ENCODE results near the gene MUC22. TPM values are rescaled to one million over a fixed set of nuclear protein-coding genes. Genes with fewer than 3 reads are reported as not detected.
A peak's percentile ranks its signal among the peaks of the same experiment; 100 is the strongest.
"Not testable (repeated sequence)": the region's sequence is repeated elsewhere in the genome, so short reads cannot be mapped to it uniquely, and the experiment has no call there.

MUC22 gene
- total and polyA plus RNA-seq, 2 donors = 0.02 to 0.05 TPM

DNA sequence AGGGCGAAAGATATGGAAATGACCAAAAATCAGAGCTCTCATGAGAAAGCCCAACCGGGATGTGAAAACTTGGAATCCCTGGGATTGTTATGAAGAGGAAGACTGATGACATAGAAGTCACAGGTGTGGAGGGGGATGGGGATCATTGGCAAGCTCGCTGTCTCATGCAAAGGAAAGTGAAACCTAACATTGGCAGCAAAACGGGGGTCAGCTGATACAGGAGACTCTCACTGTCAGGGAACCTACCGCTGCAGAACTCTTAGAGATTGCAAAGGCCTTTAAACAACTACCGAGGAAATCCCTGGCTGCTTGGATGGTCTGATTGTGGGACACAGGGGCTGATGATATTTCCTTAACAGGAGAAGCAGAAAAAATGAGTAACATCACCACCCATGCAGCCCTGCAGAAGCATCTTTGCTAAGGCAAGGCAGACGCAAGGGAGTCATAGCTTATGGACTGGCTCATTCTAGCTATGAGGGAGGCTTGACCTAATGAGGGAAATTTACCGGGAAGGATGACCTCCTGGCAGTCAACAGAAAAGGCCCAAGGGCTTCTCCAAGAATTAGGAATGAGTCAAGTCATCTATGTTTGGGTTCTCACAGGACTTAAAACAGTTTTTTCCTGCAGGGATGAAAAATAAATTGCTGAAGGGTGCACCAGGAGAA is 19.7 kb upstream of the MUC22 start:
- Histone ChIP-seq H3K9me3 (ENCODE audit: control insufficient read depth in 2 of 2, insufficient read depth in 1 of 2, low read length in 1 of 2) (no peaks in the 10 kb centered on the region), H3K27me3 (ENCODE audit: control insufficient read depth in 2 of 2, insufficient read depth in 1 of 2, low read length in 1 of 2) (no peaks in the 10 kb centered on the region), H3K4me3 (ENCODE audit: low read length in 2 of 2) (no peak overlapping the region), H3K36me3 (ENCODE audit: control insufficient read depth in 2 of 2, insufficient read depth in 2 of 2, low read length in 1 of 2) (no peaks in the 10 kb centered on the region), H3K4me1 (ENCODE audit: control insufficient read depth in 2 of 2, insufficient read depth in 2 of 2, low read length in 2 of 2) (peaks cover 2 to 14% of the 10 kb centered on the region in 2 donors), H3K27ac (ENCODE audit: low read depth in 1 of 2, low read length in 1 of 2) (no peak overlapping the region)
- WGBS = 50% methylated on average over 8 of the region's 8 CpGs
- peak in 8 of 9 donors; percentile 12 to 67 (median 32) for DNase-seq (ENCODE audit: low read depth in 6 of 9, low spot score in 9 of 9)

GRCh38 chr6:30991891-30992290 is 18.4 kb upstream of the MUC22 start:
- no peaks in the 10 kb centered on the region for H3K36me3 ChIP-seq (ENCODE audit: control insufficient read depth in 2 of 2, insufficient read depth in 2 of 2, low read length in 1 of 2)
- no peak overlapping the region for H3K27ac ChIP-seq (ENCODE audit: low read depth in 1 of 2, low read length in 1 of 2)
- no peak for DNase-seq (ENCODE audit: low read depth in 6 of 9, low spot score in 9 of 9)
- H3K27me3 ChIP-seq (ENCODE audit: control insufficient read depth in 2 of 2, insufficient read depth in 1 of 2, low read length in 1 of 2) = no peaks in the 10 kb centered on the region
- H3K4me3 ChIP-seq (ENCODE audit: low read length in 2 of 2) = no peak overlapping the region
- H3K9me3 ChIP-seq (ENCODE audit: control insufficient read depth in 2 of 2, insufficient read depth in 1 of 2, low read length in 1 of 2) = no peaks in the 10 kb centered on the region
- peaks cover 3 to 14% of the 10 kb centered on the region in 2 donors for H3K4me1 ChIP-seq (ENCODE audit: control insufficient read depth in 2 of 2, insufficient read depth in 2 of 2, low read length in 2 of 2)
- WGBS = 96% methylated on average over 2 of the region's 2 CpGs

DNA sequence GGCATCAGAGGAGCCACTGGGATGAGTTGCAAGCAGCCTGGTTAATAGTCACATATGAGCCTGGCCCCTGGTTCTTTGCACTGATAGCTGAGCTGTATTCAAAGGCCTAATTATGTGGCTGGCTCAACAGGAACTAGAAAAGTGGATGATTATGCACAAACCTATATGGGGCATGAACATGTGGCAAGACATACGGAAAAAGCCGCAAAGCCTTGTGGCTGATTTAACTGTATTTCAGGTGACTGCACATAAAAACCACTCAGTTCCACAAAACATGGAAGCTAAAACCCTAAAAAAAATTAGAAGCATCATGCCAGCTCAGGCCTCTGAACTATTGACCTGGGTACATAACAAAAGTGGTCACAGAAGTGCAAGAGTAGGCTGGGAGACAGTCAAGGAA is 13.0 kb upstream of the MUC22 start:
- Histone ChIP-seq H3K36me3 (ENCODE audit: control insufficient read depth in 2 of 2, insufficient read depth in 2 of 2, low read length in 1 of 2) (no peaks in the 10 kb centered on the region), H3K9me3 (ENCODE audit: control insufficient read depth in 2 of 2, insufficient read depth in 1 of 2, low read length in 1 of 2) (no peaks in the 10 kb centered on the region), H3K27me3 (ENCODE audit: control insufficient read depth in 2 of 2, insufficient read depth in 1 of 2, low read length in 1 of 2) (no peaks in the 10 kb centered on the region), H3K4me1 (ENCODE audit: control insufficient read depth in 2 of 2, insufficient read depth in 2 of 2, low read length in 2 of 2) (peaks cover 0 to 2% of the 10 kb centered on the region in 2 donors), H3K27ac (ENCODE audit: low read depth in 1 of 2, low read length in 1 of 2) (no peak overlapping the region), H3K4me3 (ENCODE audit: low read length in 2 of 2) (no peak overlapping the region)
- no peak for DNase-seq (ENCODE audit: low read depth in 6 of 9, low spot score in 9 of 9)
- 85% methylated on average over 2 of the region's 2 CpGs for WGBS

GRCh38 chr6:30998785-30999184 is 11.5 kb upstream of the MUC22 start:
- Histone ChIP-seq H3K36me3 (ENCODE audit: control insufficient read depth in 2 of 2, insufficient read depth in 2 of 2, low read length in 1 of 2) (no peaks in the 10 kb centered on the region), H3K4me3 (ENCODE audit: low read length in 2 of 2) (no peak overlapping the region), H3K27me3 (ENCODE audit: control insufficient read depth in 2 of 2, insufficient read depth in 1 of 2, low read length in 1 of 2) (no peaks in the 10 kb centered on the region), H3K9me3 (ENCODE audit: control insufficient read depth in 2 of 2, insufficient read depth in 1 of 2, low read length in 1 of 2) (no peaks in the 10 kb centered on the region), H3K27ac (ENCODE audit: low read depth in 1 of 2, low read length in 1 of 2) (no peak overlapping the region), H3K4me1 (ENCODE audit: control insufficient read depth in 2 of 2, insufficient read depth in 2 of 2, low read length in 2 of 2) (peaks cover 0 to 2% of the 10 kb centered on the region in 2 donors)
- no peak for DNase-seq (ENCODE audit: low read depth in 6 of 9, low spot score in 9 of 9)
- 77% methylated on average over 5 of the region's 5 CpGs for WGBS

DNA sequence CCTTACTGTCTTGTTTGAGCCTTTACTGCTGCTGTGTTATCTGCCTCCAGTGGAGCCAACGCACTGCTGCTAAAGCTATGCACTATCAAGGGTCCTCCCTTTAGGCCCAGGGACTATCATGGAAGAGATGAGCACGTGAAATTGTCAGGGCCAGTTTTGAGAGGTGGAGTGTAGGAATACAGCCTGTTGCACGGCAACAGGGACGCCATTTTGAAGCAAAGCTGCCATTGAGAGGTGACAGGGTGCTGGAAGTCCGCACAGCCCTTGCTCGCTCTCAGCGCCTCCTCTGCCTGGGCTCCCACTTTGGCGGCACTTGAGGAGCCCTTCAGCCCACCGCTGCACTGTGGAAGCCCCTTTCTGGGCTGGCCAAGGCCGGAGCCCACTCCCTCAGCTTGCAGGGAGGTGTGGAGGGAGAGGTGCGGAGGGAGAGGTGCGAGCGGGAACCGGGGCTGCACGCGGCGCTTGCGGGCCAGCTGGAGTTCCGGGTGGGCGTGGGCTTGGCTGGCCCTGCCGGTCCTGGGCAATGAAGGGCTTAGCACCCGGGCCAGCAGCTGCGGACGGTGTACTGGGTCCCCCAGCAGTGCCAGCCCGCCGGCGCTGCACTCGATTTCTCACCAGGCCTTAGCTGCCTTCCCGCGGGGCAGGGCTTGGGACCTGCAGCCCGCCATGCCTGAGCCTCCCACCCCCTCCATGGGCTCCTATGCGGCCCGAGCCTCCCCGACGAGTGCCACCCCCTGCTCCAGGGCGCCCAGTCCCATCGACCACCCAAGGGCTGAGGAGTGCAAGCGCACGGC is 10.0 kb upstream of the MUC22 start:
- H3K9me3 ChIP-seq (ENCODE audit: control insufficient read depth in 2 of 2, insufficient read depth in 1 of 2, low read length in 1 of 2); H3K4me3 ChIP-seq (ENCODE audit: low read length in 2 of 2); H3K27ac ChIP-seq (ENCODE audit: low read depth in 1 of 2, low read length in 1 of 2); H3K4me1 ChIP-seq (ENCODE audit: control insufficient read depth in 2 of 2, insufficient read depth in 2 of 2, low read length in 2 of 2); H3K27me3 ChIP-seq (ENCODE audit: control insufficient read depth in 2 of 2, insufficient read depth in 1 of 2, low read length in 1 of 2); H3K36me3 ChIP-seq (ENCODE audit: control insufficient read depth in 2 of 2, insufficient read depth in 2 of 2, low read length in 1 of 2); DNase-seq (ENCODE audit: low read depth in 6 of 9, low spot score in 9 of 9): not testable (repeated sequence)
- WGBS = 97% methylated on average over 37 of the region's 39 CpGs

DNA sequence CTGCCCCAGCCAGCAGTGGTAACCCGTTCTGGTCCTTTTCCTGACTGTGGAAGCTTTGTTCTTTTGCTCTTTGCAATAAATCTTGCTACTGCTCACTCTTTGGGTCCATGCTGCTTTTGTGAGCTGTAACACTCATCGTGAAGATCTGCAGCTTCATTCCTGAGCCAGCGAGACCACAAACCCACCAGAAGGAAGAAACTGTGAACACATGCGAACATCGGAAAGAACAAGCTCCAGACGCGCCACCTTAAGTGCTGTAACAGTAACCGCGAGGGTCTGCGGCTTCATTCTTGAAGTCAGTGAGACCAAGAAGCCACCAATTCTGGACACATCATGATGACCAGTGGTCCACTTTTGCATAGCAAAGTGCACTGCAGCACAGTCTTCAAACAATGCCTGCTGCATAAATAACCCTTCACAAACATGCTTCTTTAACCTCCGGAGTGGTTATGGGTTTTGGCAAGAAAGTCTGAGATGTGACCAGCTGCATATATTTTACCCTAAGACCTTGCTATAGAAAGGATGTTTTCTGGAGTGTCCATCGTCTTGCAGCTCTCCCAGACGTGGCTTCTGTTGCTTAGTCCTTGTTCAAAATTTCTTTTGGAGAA is 8.9 kb upstream of the MUC22 start:
- WGBS = 69% methylated on average over 13 of the region's 13 CpGs
- H3K4me1 ChIP-seq (ENCODE audit: control insufficient read depth in 2 of 2, insufficient read depth in 2 of 2, low read length in 2 of 2) = peaks cover 0 to 2% of the 10 kb centered on the region in 2 donors
- H3K9me3 ChIP-seq (ENCODE audit: control insufficient read depth in 2 of 2, insufficient read depth in 1 of 2, low read length in 1 of 2) = no peaks in the 10 kb centered on the region
- no peak overlapping the region for H3K4me3 ChIP-seq (ENCODE audit: low read length in 2 of 2)
- H3K36me3 ChIP-seq (ENCODE audit: control insufficient read depth in 2 of 2, insufficient read depth in 2 of 2, low read length in 1 of 2) = no peaks in the 10 kb centered on the region
- no peak overlapping the region for H3K27ac ChIP-seq (ENCODE audit: low read depth in 1 of 2, low read length in 1 of 2)
- no peak for DNase-seq (ENCODE audit: low read depth in 6 of 9, low spot score in 9 of 9)
- H3K27me3 ChIP-seq (ENCODE audit: control insufficient read depth in 2 of 2, insufficient read depth in 1 of 2, low read length in 1 of 2) = peaks cover 2 to 6% of the 10 kb centered on the region in 2 donors

GRCh38 chr6:31002471-31002870 is 7.8 kb upstream of the MUC22 start:
- WGBS = 95% methylated on average over 2 of the region's 2 CpGs
- H3K27me3 ChIP-seq (ENCODE audit: control insufficient read depth in 2 of 2, insufficient read depth in 1 of 2, low read length in 1 of 2) = peaks cover 2 to 6% of the 10 kb centered on the region in 2 donors

DNA sequence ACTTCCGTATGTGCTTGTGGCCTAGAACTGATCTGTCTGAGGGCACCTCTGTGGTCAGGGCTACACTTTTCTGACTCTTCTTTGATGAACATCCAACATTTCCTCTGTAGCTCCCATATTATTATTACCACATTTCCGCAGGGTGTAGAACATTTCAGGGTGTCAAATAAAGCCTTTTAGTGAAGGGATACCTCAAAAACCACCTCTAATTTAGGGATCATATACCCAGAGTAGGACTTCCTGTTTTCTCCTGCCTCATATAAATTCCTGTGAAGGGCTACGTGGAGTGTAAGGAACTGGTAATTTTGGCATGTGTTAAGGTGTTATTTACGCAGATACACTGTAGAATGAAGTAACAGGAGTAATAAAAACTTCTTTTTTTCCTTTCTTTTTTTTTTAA is 5.5 kb upstream of the MUC22 start:
- no peaks in the 10 kb centered on the region for H3K36me3 ChIP-seq (ENCODE audit: control insufficient read depth in 2 of 2, insufficient read depth in 2 of 2, low read length in 1 of 2)
- H3K9me3 ChIP-seq (ENCODE audit: control insufficient read depth in 2 of 2, insufficient read depth in 1 of 2, low read length in 1 of 2) = no peaks in the 10 kb centered on the region
- no peak overlapping the region for H3K4me3 ChIP-seq (ENCODE audit: low read length in 2 of 2)
- WGBS = 52% methylated on average over 4 of the region's 4 CpGs
- H3K27ac ChIP-seq (ENCODE audit: low read depth in 1 of 2, low read length in 1 of 2) = no peak overlapping the region
- H3K27me3 ChIP-seq (ENCODE audit: control insufficient read depth in 2 of 2, insufficient read depth in 1 of 2, low read length in 1 of 2) = peaks cover 2 to 7% of the 10 kb centered on the region in 2 donors
- H3K4me1 ChIP-seq (ENCODE audit: control insufficient read depth in 2 of 2, insufficient read depth in 2 of 2, low read length in 2 of 2) = no peaks in the 10 kb centered on the region
- DNase-seq (ENCODE audit: low read depth in 6 of 9, low spot score in 9 of 9) = no peak

More at GRCh38 chr6:31002471-31002870, 7.8 kb upstream of the MUC22 start:
- Histone ChIP-seq H3K9me3 (ENCODE audit: control insufficient read depth in 2 of 2, insufficient read depth in 1 of 2, low read length in 1 of 2) (no peaks in the 10 kb centered on the region), H3K36me3 (ENCODE audit: control insufficient read depth in 2 of 2, insufficient read depth in 2 of 2, low read length in 1 of 2) (no peaks in the 10 kb centered on the region), H3K4me1 (ENCODE audit: control insufficient read depth in 2 of 2, insufficient read depth in 2 of 2, low read length in 2 of 2) (no peaks in the 10 kb centered on the region), H3K27ac (ENCODE audit: low read depth in 1 of 2, low read length in 1 of 2) (no peak overlapping the region), H3K4me3 (ENCODE audit: low read length in 2 of 2) (no peak overlapping the region)
- no peak for DNase-seq (ENCODE audit: low read depth in 6 of 9, low spot score in 9 of 9)
